ENCODE data around the gene PSTPIP1. TPM values are rescaled to one million over a fixed set of nuclear protein-coding genes. Genes with fewer than 3 reads are reported as not detected.

Gene PSTPIP1
- total RNA-seq, 1 donor from 2014 or later, result 18.4 TPM

- no peak for DNase-seq
- Histone ChIP-seq H3K27ac (peak overlapping the region; percentile 77), H3K27me3 (ENCODE audit: low read depth) (no peaks in the 10 kb centered on the region), H3K4me3 (peak overlapping the region; percentile 51), H3K36me3 (no peaks in the 10 kb centered on the region), H3K9me3 (no peaks in the 10 kb centered on the region), H3K4me1 (peaks cover 36% of the 10 kb centered on the region)
- TF ChIP-seq CTCF (IDR thresholded peaks at IDR 0.05), result no peak
- ATAC-seq, result peak; percentile 5
- intact Hi-C loops (cut with DNase I), result no loop called here
Observed at GRCh38 chr15:76996526-76997401, 1.8 kb downstream of the PSTPIP1 start.

GRCh38 chr15:76998663-76999285 is 3.8 kb downstream of the PSTPIP1 start:
- no peak overlapping the region for H3K27ac ChIP-seq
- no peaks in the 10 kb centered on the region for H3K36me3 ChIP-seq
- no peak for ATAC-seq
- no peaks in the 10 kb centered on the region for H3K27me3 ChIP-seq (ENCODE audit: low read depth)
- TF ChIP-seq CTCF (IDR thresholded peaks at IDR 0.05), result no peak
- DNase-seq, result no peak
- peaks cover 46% of the 10 kb centered on the region for H3K4me1 ChIP-seq
- no peak overlapping the region for H3K4me3 ChIP-seq
- intact Hi-C loops (cut with DNase I), result no loop called here
- no peaks in the 10 kb centered on the region for H3K9me3 ChIP-seq

- no peak for ATAC-seq
- DNase-seq, result no peak
- no peaks in the 10 kb centered on the region for H3K27me3 ChIP-seq (ENCODE audit: low read depth)
- no peak overlapping the region for H3K27ac ChIP-seq
- no peaks in the 10 kb centered on the region for H3K9me3 ChIP-seq
- peaks cover 41% of the 10 kb centered on the region for H3K4me1 ChIP-seq
- intact Hi-C loops (cut with DNase I), result no loop called here
- H3K36me3 ChIP-seq, result no peaks in the 10 kb centered on the region
- no peak overlapping the region for H3K4me3 ChIP-seq
- no peak for TF ChIP-seq CTCF (IDR thresholded peaks at IDR 0.05)
Observed at GRCh38 chr15:76999996-77000395, 5.1 kb downstream of the PSTPIP1 start.

- no peaks in the 10 kb centered on the region for H3K36me3 ChIP-seq
- H3K4me1 ChIP-seq, result peaks cover 36% of the 10 kb centered on the region
- intact Hi-C loops (cut with DNase I), result no loop called here
- DNase-seq, result peak; percentile 15
- H3K27ac ChIP-seq, result no peak overlapping the region
- no peak for ATAC-seq
- H3K9me3 ChIP-seq, result no peaks in the 10 kb centered on the region
- TF ChIP-seq CTCF (IDR thresholded peaks at IDR 0.05), result no peak
- no peaks in the 10 kb centered on the region for H3K27me3 ChIP-seq (ENCODE audit: low read depth)
- H3K4me3 ChIP-seq, result no peak overlapping the region
Observed at GRCh38 chr15:77001351-77001750, 6.4 kb downstream of the PSTPIP1 start.

- Histone ChIP-seq H3K27me3 (ENCODE audit: low read depth) (no peaks in the 10 kb centered on the region), H3K36me3 (no peaks in the 10 kb centered on the region), H3K4me1 (peaks cover 31% of the 10 kb centered on the region), H3K9me3 (no peaks in the 10 kb centered on the region), H3K27ac (peak overlapping the region; percentile 31), H3K4me3 (no peak overlapping the region)
- DNase-seq (peak; percentile 18), ATAC-seq (no peak)
- intact Hi-C loops (cut with DNase I), result no loop called here
- no peak for TF ChIP-seq CTCF (IDR thresholded peaks at IDR 0.05)
Observed at GRCh38 chr15:77001966-77002365, 7.0 kb downstream of the PSTPIP1 start.
